GM06990 (cell line): ENCODE measurements around the gene GSS.
"Not testable (repeated sequence)": the region's sequence is repeated elsewhere in the genome, so short reads cannot be mapped to it uniquely, and the experiment has no call there.

Experiments
- DNase-seq: peaks from one replicate; pipeline ENCODE4 v3.0.0-alpha.2; 2011; ENCODE audit not compliant: insufficient read length; ENCODE audit errors: extremely low read depth
- H3K27me3 ChIP-seq: replicated peaks from 2 replicates; pipeline ENCODE4 v1.6.0; 2011; ENCODE audit warnings: low read length; ENCODE audit not compliant: control insufficient read depth, insufficient read depth
- H3K36me3 ChIP-seq: 2 replicates; pipeline ENCODE4 v1.5.1; 2011; ENCODE audit warnings: low read length; ENCODE audit not compliant: control insufficient read depth, insufficient read depth
- H3K4me3 ChIP-seq: replicated peaks from 2 replicates; pipeline ENCODE4 v1.5.1; 2011; ENCODE audit warnings: low read depth, mild to moderate bottlenecking, control low read depth, low read length
- CTCF ChIP-seq: IDR thresholded peaks from 2 replicates; pipeline ENCODE4 v1.5.1; 2011; ENCODE audit warnings: low read length, control low read depth, mild to moderate bottlenecking, inconsistent platforms; ENCODE audit not compliant: insufficient read depth, poor library complexity, severe bottlenecking

GSS gene

DNA sequence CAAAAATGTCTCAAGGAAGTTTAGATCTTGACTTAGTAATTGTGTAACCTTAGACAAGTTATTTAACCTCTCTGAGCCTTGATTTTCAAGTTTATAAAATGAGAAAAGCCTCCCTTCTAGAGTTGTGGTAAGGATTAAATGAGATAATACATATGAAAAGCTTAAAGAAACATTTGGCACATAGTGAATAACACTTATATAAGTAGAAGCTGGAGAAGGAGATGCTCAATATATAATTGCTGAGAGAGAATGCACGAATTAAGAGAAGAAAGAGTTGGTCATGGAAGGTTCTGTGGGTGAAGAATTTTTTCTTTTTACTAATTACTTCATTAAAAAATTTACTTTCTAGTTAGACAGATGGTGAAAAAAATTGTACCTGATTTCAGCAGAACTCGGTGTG lies 73.9 kb downstream of the GSS start:
- TF ChIP-seq CTCF, result no peak
- DNase-seq, result no peak
- Histone ChIP-seq H3K36me3 (no peaks in the 10 kb centered on the region), H3K4me3 (no peak overlapping the region), H3K27me3 (no peaks in the 10 kb centered on the region)

DNA sequence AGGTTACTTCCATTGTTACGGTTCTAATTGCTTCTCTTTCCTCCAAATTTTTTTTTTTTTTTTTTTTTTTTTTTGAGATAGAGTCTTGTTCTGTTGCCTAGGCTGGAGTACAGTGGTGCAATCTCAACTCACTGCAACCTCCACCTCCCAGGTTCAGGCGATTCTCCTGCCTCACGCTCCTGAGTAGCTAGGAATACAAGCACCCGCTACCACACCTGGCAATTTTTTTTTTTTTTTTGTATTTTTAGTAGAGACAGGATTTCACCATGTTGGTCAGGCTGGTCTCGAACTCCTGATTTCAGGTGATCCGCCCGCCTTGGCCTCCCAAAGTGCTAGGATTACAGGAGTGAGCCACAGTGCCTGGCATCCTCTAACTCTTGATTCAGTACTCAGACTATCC lies 74.6 kb downstream of the GSS start:
- DNase-seq, H3K4me3 ChIP-seq, H3K36me3 ChIP-seq, H3K27me3 ChIP-seq: not testable (repeated sequence)

GRCh38 chr20:34880215-34880850 lies 75.3 kb downstream of the GSS start:
- H3K4me3 ChIP-seq, result no peak overlapping the region
- TF ChIP-seq CTCF, result no peak
- no peaks in the 10 kb centered on the region for H3K27me3 ChIP-seq
- DNase-seq, result no peak
- H3K36me3 ChIP-seq, result no peaks in the 10 kb centered on the region
